GM23338 (cell line): Measurements from ENCODE around the gene ITPR2. TPM values are rescaled to one million over a fixed set of nuclear protein-coding genes. Genes with fewer than 3 reads are reported as not detected.

Source experiments
- CTCF ChIP-seq, 2 experiments: fragments of 200-600 bp in 1 of 2; sonication (generic) in 1 of 2; conservative IDR thresholded peaks; 2 replicates each; pipeline versions ENCODE4 v1.5.1 to v1.6.1; 2016 to 2017; ENCODE audit warnings: antibody characterized with exemption in 2 of 2, low read depth in 2 of 2, mild to moderate bottlenecking in 2 of 2, moderate library complexity in 1 of 2
- EZH2 ChIP-seq: fragments of 200-600 bp; sonication (generic); IDR thresholded peaks from one replicate; pipeline ENCODE4 v1.8.0; 2017; ENCODE audit warnings: antibody characterized with exemption, mild to moderate bottlenecking, low read depth; ENCODE audit not compliant: unreplicated experiment
- EZH2phosphoT487 ChIP-seq: fragments of 200-600 bp; sonication (generic); IDR thresholded peaks from one replicate; pipeline ENCODE4 v1.8.1; 2018; ENCODE audit warnings: antibody characterized with exemption; ENCODE audit not compliant: unreplicated experiment
- JUNB ChIP-seq: IDR thresholded peaks from one replicate; pipeline ENCODE4 v1.6.1; 2016; ENCODE audit warnings: antibody characterized with exemption; ENCODE audit not compliant: unreplicated experiment
- REST ChIP-seq: IDR thresholded peaks from one replicate; pipeline ENCODE4 v1.6.1; 2018; ENCODE audit warnings: antibody characterized with exemption; ENCODE audit not compliant: unreplicated experiment
- STAT1 ChIP-seq: IDR thresholded peaks from one replicate; pipeline ENCODE4 v1.6.1; 2016; ENCODE audit warnings: antibody characterized with exemption; ENCODE audit not compliant: unreplicated experiment
- ZNF114 ChIP-seq: fragments of 250-450 bp; sonication (Bioruptor Pico); IDR thresholded peaks from 2 replicates; pipeline ENCODE4 v1.5.0; 2020; ENCODE audit warnings: mild to moderate bottlenecking, moderate library complexity
- ZNF331 ChIP-seq: fragments of 250-450 bp; sonication (Bioruptor Pico); IDR thresholded peaks from 2 replicates; pipeline ENCODE4 v1.5.0; 2020; ENCODE audit warnings: low read depth, mild to moderate bottlenecking, moderate library complexity
- ZNF462 ChIP-seq: fragments of 250-450 bp; sonication (Bioruptor Pico); IDR thresholded peaks from 2 replicates; pipeline ENCODE4 v1.5.0; 2020; ENCODE audit warnings: mild to moderate bottlenecking, moderate library complexity
- polyA plus RNA-seq: library from polyadenylated mRNA; unstranded; fragments of >200 nt; fragmentation: Nextera tagmentation; extraction: Ambion mirVana; gene quantifications from 2 replicates; pipeline ENCODE4 v1.2.1, GENCODE V29; 2016
- total RNA-seq: library from RNA; depleted of rRNA; stranded (reverse); fragments of >200 nt; shearing (Covaris generic); gene quantifications from 2 replicates; pipeline ENCODE4 v1.2.3, GENCODE V29; 2014
- TF ChIP-seq, protein P1 (sequence below): IDR thresholded peaks from 2 replicates; pipeline ENCODE4 v1.6.1; 2016; ENCODE audit warnings: antibody characterized with exemption

The ITPR2 gene
- total and polyA plus RNA-seq, 2 experiments from 2014 or later = 44.5 to 65.2 TPM

GRCh38 chr12:26830783-26831551 lies 2.0 kb downstream of the ITPR2 start (continued):
- TF ChIP-seq ZNF462 (no peak), REST (no peak), EZH2 (no peak), JUNB (no peak), ZNF114 (CRISPR knock-in tag) (no peak), ZNF331 (CRISPR knock-in tag) (no peak), STAT1 (no peak), EZH2phosphoT487 (no peak), CTCF (conservative IDR thresholded peaks at IDR 0.05; ENCODE audit: low read depth in 2 of 2) (no peak)
- TF ChIP-seq, protein P1, sequence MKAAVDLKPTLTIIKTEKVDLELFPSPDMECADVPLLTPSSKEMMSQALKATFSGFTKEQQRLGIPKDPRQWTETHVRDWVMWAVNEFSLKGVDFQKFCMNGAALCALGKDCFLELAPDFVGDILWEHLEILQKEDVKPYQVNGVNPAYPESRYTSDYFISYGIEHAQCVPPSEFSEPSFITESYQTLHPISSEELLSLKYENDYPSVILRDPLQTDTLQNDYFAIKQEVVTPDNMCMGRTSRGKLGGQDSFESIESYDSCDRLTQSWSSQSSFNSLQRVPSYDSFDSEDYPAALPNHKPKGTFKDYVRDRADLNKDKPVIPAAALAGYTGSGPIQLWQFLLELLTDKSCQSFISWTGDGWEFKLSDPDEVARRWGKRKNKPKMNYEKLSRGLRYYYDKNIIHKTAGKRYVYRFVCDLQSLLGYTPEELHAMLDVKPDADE = no peak
